Bronchial epithelial cell (primary cell): ENCODE data around the gene UNC5A. TPM values are rescaled to one million over a fixed set of nuclear protein-coding genes. Genes with fewer than 3 reads are reported as not detected.

ENCODE experiments used
- DNase-seq: peaks from one replicate; pipeline ENCODE4 v3.0.0-alpha.2; 2010; ENCODE audit warnings: low read depth
- FAIRE-seq: peaks from 2 replicates; lab custom pipeline; 2011; peaks lifted over from hg19 to GRCh38; lab: Jason Lieb, UNC
- H3K27me3 ChIP-seq: 2 replicates; pipeline ENCODE4 v1.5.1; 2011; ENCODE audit warnings: low read length; ENCODE audit not compliant: control insufficient read depth, insufficient read depth
- H3K36me3 ChIP-seq: 2 replicates; pipeline ENCODE4 v1.5.1; 2011; ENCODE audit warnings: low read length; ENCODE audit not compliant: control insufficient read depth, insufficient read depth
- H3K4me3 ChIP-seq: 2 replicates; pipeline ENCODE4 v1.5.1; 2011; ENCODE audit warnings: mild to moderate bottlenecking, low read depth, low read length, control low read depth
- total RNA-seq: library from RNA; depleted of rRNA; stranded (reverse); fragments of >200 nt; gene quantifications from 2 replicates; pipeline ENCODE4 v1.2.1, GENCODE V29; 2014
- TF ChIP-seq, protein P1 (sequence below): IDR thresholded peaks from 2 replicates; pipeline ENCODE4 v1.5.1; 2011; ENCODE audit warnings: mild to moderate bottlenecking, moderate library complexity, low read length, control low read depth, inconsistent platforms; ENCODE audit not compliant: insufficient read depth, severe bottlenecking

UNC5A gene
- total RNA-seq, 1 donor from 2014 or later, result not detected

DNA sequence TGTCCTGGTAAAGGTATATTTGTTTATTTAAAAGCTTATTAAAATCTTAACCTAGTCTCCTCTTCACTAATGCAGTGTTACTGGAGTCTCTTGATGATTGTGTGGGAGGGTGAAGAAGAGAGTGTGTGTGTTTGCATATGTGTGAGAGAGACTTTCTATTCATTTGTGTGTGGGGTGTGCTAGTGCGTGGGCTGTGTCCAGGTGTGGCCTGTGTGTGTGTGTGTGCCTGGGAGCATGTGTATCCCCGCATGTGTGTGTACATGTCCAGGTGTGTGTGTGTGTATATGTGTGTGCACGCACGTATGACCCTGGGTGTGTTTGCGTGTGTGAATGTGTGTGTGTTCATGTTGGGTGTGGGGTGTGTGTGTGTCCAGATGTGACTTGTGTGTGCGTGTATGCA is 10.3 kb upstream of the UNC5A start:
- no peak for DNase-seq
- peak; percentile 86 for FAIRE-seq
- Histone ChIP-seq H3K27me3 (peaks cover 12% of the 10 kb centered on the region), H3K36me3 (no peaks in the 10 kb centered on the region), H3K4me3 (no peak overlapping the region)
- TF ChIP-seq, protein P1, sequence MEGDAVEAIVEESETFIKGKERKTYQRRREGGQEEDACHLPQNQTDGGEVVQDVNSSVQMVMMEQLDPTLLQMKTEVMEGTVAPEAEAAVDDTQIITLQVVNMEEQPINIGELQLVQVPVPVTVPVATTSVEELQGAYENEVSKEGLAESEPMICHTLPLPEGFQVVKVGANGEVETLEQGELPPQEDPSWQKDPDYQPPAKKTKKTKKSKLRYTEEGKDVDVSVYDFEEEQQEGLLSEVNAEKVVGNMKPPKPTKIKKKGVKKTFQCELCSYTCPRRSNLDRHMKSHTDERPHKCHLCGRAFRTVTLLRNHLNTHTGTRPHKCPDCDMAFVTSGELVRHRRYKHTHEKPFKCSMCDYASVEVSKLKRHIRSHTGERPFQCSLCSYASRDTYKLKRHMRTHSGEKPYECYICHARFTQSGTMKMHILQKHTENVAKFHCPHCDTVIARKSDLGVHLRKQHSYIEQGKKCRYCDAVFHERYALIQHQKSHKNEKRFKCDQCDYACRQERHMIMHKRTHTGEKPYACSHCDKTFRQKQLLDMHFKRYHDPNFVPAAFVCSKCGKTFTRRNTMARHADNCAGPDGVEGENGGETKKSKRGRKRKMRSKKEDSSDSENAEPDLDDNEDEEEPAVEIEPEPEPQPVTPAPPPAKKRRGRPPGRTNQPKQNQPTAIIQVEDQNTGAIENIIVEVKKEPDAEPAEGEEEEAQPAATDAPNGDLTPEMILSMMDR, result no peak

- H3K4me3 ChIP-seq, result no peak overlapping the region
- FAIRE-seq (no peak), DNase-seq (no peak)
- H3K36me3 ChIP-seq, result no peaks in the 10 kb centered on the region
- peaks cover 3% of the 10 kb centered on the region for H3K27me3 ChIP-seq
- TF ChIP-seq, protein P1, result no peak
Observed at GRCh38 chr5:176802116-176802784, 8.1 kb upstream of the UNC5A start.

DNA sequence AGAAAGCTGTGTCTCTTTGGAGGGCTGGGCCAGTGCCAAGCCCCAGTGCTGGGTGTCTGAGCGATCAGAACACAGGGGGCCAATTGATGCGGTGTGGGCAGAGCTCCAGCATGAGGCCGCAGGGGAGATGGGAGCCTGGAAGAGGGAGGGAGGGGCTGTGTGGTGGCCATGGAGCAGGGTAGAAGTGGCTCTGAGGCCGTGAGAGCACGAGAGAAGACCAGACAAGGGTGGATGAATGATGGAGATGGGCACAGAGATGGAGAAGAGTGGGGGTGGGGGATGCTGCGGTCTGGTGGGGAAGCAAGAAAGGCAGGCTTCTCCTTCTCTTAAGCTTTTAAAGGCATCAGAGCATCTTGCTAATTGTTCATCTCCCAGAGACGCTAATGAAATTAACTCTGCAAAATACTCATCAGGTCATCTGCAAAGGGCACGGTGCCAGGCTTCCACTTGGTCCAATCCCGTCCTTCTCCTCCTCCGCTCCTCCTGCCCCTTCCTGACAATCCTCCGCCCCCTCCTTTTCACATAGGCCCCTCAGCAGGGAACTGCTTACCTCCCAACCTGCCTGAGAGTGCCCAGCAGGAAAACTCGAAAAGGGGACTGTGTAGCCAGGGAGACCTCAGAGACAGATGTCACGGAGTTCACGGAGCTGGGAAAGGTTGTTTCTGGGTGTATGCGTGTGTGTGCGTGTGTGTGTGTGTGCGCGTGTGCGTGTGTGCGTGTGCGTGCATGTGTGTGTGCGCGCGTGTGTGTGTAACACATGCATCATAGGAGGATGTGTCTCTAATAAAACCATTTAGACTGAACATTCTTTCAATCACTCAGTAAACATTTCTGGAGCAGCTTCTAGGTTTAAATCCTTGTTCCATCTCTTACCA is 7.1 kb upstream of the UNC5A start:
- TF ChIP-seq, protein P1, result no peak
- H3K27me3 ChIP-seq, result peaks cover 2% of the 10 kb centered on the region
- no peak for DNase-seq
- no peak overlapping the region for H3K4me3 ChIP-seq
- no peak for FAIRE-seq
- H3K36me3 ChIP-seq, result no peaks in the 10 kb centered on the region

- H3K36me3 ChIP-seq, result no peaks in the 10 kb centered on the region
- peak; percentile 28 for FAIRE-seq
- peaks cover 3% of the 10 kb centered on the region for H3K27me3 ChIP-seq
- TF ChIP-seq, protein P1, result no peak
- H3K4me3 ChIP-seq, result no peak overlapping the region
- DNase-seq, result peak; percentile 35
Observed at GRCh38 chr5:176803943-176804498, 6.3 kb upstream of the UNC5A start.

GRCh38 chr5:176806137-176806536 is 4.2 kb upstream of the UNC5A start:
- peaks cover 7% of the 10 kb centered on the region for H3K27me3 ChIP-seq
- no peak for FAIRE-seq
- TF ChIP-seq, protein P1, result no peak
- no peak overlapping the region for H3K4me3 ChIP-seq
- H3K36me3 ChIP-seq, result no peaks in the 10 kb centered on the region
- no peak for DNase-seq
